ENCODE data around the gene VEGFB.

DNA sequence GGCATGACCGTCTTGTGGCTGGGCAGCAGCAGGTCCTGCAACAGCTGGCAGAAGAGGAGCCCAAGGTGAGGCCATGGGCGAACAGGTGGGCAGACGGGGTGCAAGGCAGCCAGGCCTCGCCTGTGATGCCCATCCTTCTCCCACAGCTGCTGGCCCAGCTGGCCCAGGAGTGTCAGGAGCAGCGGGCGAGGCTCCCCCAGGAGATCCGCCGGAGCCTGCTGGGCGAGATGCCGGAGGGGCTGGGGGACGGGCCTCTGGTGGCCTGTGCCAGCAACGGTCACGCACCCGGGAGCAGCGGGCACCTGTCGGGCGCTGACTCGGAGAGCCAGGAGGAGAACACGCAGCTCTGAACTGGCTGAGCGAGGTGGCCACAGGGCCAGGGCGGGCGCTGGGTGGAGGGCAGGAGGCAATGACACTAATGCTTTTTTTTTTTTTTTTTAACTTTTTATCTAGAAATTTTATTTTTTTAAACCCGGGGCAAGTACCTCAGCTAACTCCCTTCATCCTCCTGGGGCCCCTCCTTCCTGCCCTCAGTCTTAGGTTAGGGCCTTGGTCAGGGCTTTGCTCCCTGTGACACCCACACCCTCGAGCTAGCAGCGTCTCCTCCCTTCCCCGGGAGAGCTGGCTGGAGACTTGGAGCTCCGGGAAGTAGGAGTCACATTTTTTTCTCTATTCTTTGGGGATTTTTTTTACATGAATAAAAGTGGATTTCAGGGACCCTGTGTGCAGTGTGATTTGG, 33.0 kb downstream of the VEGFB start:
- TF ChIP-seq, protein P1, sequence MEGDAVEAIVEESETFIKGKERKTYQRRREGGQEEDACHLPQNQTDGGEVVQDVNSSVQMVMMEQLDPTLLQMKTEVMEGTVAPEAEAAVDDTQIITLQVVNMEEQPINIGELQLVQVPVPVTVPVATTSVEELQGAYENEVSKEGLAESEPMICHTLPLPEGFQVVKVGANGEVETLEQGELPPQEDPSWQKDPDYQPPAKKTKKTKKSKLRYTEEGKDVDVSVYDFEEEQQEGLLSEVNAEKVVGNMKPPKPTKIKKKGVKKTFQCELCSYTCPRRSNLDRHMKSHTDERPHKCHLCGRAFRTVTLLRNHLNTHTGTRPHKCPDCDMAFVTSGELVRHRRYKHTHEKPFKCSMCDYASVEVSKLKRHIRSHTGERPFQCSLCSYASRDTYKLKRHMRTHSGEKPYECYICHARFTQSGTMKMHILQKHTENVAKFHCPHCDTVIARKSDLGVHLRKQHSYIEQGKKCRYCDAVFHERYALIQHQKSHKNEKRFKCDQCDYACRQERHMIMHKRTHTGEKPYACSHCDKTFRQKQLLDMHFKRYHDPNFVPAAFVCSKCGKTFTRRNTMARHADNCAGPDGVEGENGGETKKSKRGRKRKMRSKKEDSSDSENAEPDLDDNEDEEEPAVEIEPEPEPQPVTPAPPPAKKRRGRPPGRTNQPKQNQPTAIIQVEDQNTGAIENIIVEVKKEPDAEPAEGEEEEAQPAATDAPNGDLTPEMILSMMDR (IDR thresholded peaks at IDR 0.05) = no peak
- no peak for TF ChIP-seq TCF7L2 (IDR thresholded peaks at IDR 0.05; ENCODE audit: low read depth, low read length)
- TF ChIP-seq POLR2AphosphoS5 (IDR thresholded peaks at IDR 0.05; ENCODE audit: low read depth, low read length) = no peak
- no peak for TF ChIP-seq SIN3A (IDR thresholded peaks at IDR 0.05; ENCODE audit: borderline replicate concordance, insufficient read depth, low read depth, low read length)

Data from Panc1 (cell line).